H9 (cell line): ENCODE results near the gene DNAJC7. TPM values are rescaled to one million over a fixed set of nuclear protein-coding genes. Genes with fewer than 3 reads are reported as not detected.

Experiments used
- DNase-seq: peaks from one replicate; pipeline ENCODE4 v3.0.0-alpha.2; 2017
- H2AFZ ChIP-seq: one replicate; pipeline ENCODE4 v1.6.1; 2013; ENCODE audit warnings: mild to moderate bottlenecking, low read length, control low read depth, moderate library complexity
- H2AK5ac ChIP-seq: 2 replicates; pipeline ENCODE4 v1.6.1; 2013; ENCODE audit warnings: low read length, control low read depth, mixed read lengths; ENCODE audit not compliant: insufficient read length
- H2BK120ac ChIP-seq: one replicate; pipeline ENCODE4 v1.6.1; 2013; ENCODE audit warnings: low read depth, mild to moderate bottlenecking, low read length, control low read depth, inconsistent platforms; ENCODE audit not compliant: poor library complexity, severe bottlenecking
- H2BK12ac ChIP-seq: 2 replicates; pipeline ENCODE4 v1.6.1; 2013; ENCODE audit warnings: low read length, control low read depth, mixed read lengths, low read depth; ENCODE audit not compliant: insufficient read length
- H2BK15ac ChIP-seq: 2 replicates; pipeline ENCODE4 v1.6.1; 2013; ENCODE audit warnings: low read depth, low read length, control low read depth
- H2BK20ac ChIP-seq: one replicate; pipeline ENCODE4 v1.6.1; 2013; ENCODE audit warnings: low read depth, mild to moderate bottlenecking, low read length, control low read depth, inconsistent platforms; ENCODE audit not compliant: poor library complexity, severe bottlenecking
- H2BK5ac ChIP-seq: 2 replicates; pipeline ENCODE4 v1.6.1; 2013; ENCODE audit warnings: low read length, control low read depth, mixed read lengths; ENCODE audit not compliant: insufficient read length
- H3K14ac ChIP-seq: 2 replicates; pipeline ENCODE4 v1.6.1; 2013; ENCODE audit warnings: low read length, control low read depth; ENCODE audit not compliant: insufficient read depth
- H3K18ac ChIP-seq: 2 replicates; pipeline ENCODE4 v1.6.1; 2013; ENCODE audit warnings: low read depth, mild to moderate bottlenecking, mixed read lengths, low read length, control low read depth; ENCODE audit not compliant: insufficient read length
- H3K23ac ChIP-seq: 2 replicates; pipeline ENCODE4 v1.6.1; 2013; ENCODE audit warnings: low read length, control low read depth, mixed read lengths, low read depth; ENCODE audit not compliant: insufficient read length
- H3K23me2 ChIP-seq: 2 replicates; pipeline ENCODE4 v1.6.1; 2013; ENCODE audit warnings: low read depth, mild to moderate bottlenecking, mixed read lengths, low read length, control low read depth; ENCODE audit not compliant: insufficient read length, poor library complexity, severe bottlenecking
- H3K27ac ChIP-seq: 2 replicates; pipeline ENCODE4 v1.5.1; 2013; ENCODE audit warnings: low read length, control low read depth, mixed read lengths, low read depth; ENCODE audit not compliant: insufficient read length
- H3K27me3 ChIP-seq: 2 replicates; pipeline ENCODE4 v1.6.1; 2013; ENCODE audit warnings: low read length, control low read depth, inconsistent platforms; ENCODE audit not compliant: insufficient read depth
- H3K4ac ChIP-seq: 2 replicates; pipeline ENCODE4 v1.6.1; 2013; ENCODE audit warnings: low read depth, mild to moderate bottlenecking, control low read depth, inconsistent platforms, low read length, moderate library complexity
- H3K4me1 ChIP-seq: 2 replicates; pipeline ENCODE4 v1.6.1; 2013; ENCODE audit warnings: low read length, control low read depth, inconsistent platforms; ENCODE audit not compliant: insufficient read depth
- H3K4me2 ChIP-seq: 2 replicates; pipeline ENCODE4 v1.6.1; 2013; ENCODE audit warnings: low read length, control low read depth, mixed read lengths; ENCODE audit not compliant: insufficient read length, insufficient read depth
- H3K56ac ChIP-seq: 2 replicates; pipeline ENCODE4 v1.6.1; 2013; ENCODE audit warnings: low read depth, mild to moderate bottlenecking, mixed read lengths, low read length, control low read depth; ENCODE audit not compliant: insufficient read length
- H3K79me1 ChIP-seq: 2 replicates; pipeline ENCODE4 v1.6.1; 2013; ENCODE audit warnings: low read depth, mild to moderate bottlenecking, moderate library complexity, low read length, control low read depth, inconsistent platforms; ENCODE audit not compliant: insufficient read depth, poor library complexity, severe bottlenecking
- H3K79me2 ChIP-seq: 2 replicates; pipeline ENCODE4 v1.6.1; 2013; ENCODE audit warnings: low read length, control low read depth, inconsistent platforms; ENCODE audit not compliant: insufficient read depth
- H3K9ac ChIP-seq: 2 replicates; pipeline ENCODE4 v1.6.1; 2013; ENCODE audit warnings: low read length, control low read depth, mixed read lengths; ENCODE audit not compliant: insufficient read length; ENCODE audit errors: extremely low read depth
- H3K9me3 ChIP-seq: one replicate; pipeline ENCODE4 v1.6.1; 2013; ENCODE audit warnings: low read depth, low read length, inconsistent platforms; ENCODE audit not compliant: control insufficient read depth
- H3T11ph ChIP-seq: one replicate; pipeline ENCODE4 v1.6.1; 2013; ENCODE audit warnings: mild to moderate bottlenecking, low read length, control low read depth, inconsistent platforms
- H4K20me1 ChIP-seq: one replicate; pipeline ENCODE4 v1.6.1; 2013; ENCODE audit not compliant: control insufficient read depth, insufficient read length, insufficient read depth
- H4K5ac ChIP-seq: 2 replicates; pipeline ENCODE4 v1.6.1; 2013; ENCODE audit warnings: low read depth, mild to moderate bottlenecking, mixed read lengths, low read length, control low read depth; ENCODE audit not compliant: insufficient read length
- H4K8ac ChIP-seq: replicated peaks from 2 replicates; pipeline ENCODE4 v1.6.1; 2013; ENCODE audit warnings: low read length, control low read depth, mixed read lengths, low read depth; ENCODE audit not compliant: insufficient read length
- H4K91ac ChIP-seq: 2 replicates; pipeline ENCODE4 v1.6.1; 2013; ENCODE audit warnings: low read depth, mild to moderate bottlenecking, moderate library complexity, mixed read lengths, low read length, control low read depth; ENCODE audit not compliant: insufficient read length
- H3K27ac Mint-ChIP-seq, 3 experiments: 2 replicates in 2 of 3; 3 replicates in 1 of 3; pipeline ENCODE4 v1.8.0; 2020 to 2021; ENCODE audit warnings: mixed read lengths in 3 of 3, mild to moderate bottlenecking in 1 of 3, moderate library complexity in 1 of 3
- H3K27me3 Mint-ChIP-seq: 2 replicates; pipeline ENCODE4 v1.8.0; 2021; ENCODE audit warnings: low read depth, mild to moderate bottlenecking, moderate library complexity, mixed read lengths
- H3K36me3 Mint-ChIP-seq, 3 experiments: 2 replicates in 2 of 3; 3 replicates in 1 of 3; pipeline ENCODE4 v1.8.0; 2020 to 2021; ENCODE audit warnings: low read depth in 3 of 3, mixed read lengths in 3 of 3; ENCODE audit not compliant: insufficient read depth in 1 of 3
- H3K4me1 Mint-ChIP-seq, 2 experiments: 2 replicates each; pipeline ENCODE4 v1.8.0; 2020; ENCODE audit warnings: mixed read lengths in 2 of 2
- H3K4me3 Mint-ChIP-seq, 2 experiments: 2 replicates in 1 of 2; 3 replicates in 1 of 2; pipeline ENCODE4 v1.8.0; 2020 to 2021; ENCODE audit warnings: mild to moderate bottlenecking in 2 of 2, mixed read lengths in 2 of 2, moderate library complexity in 1 of 2
- H3K9me3 Mint-ChIP-seq, 2 experiments: 2 replicates in 1 of 2; 3 replicates in 1 of 2; pipeline ENCODE4 v1.8.0; 2020; ENCODE audit warnings: mild to moderate bottlenecking in 2 of 2, mixed read lengths in 2 of 2, moderate library complexity in 1 of 2
- CTCF ChIP-seq: fragments of 200-600 bp; sonication (generic); conservative IDR thresholded peaks from 3 replicates; pipeline ENCODE4 v1.8.0; 2021; ENCODE audit warnings: antibody characterized with exemption, mild to moderate bottlenecking
- WGBS: extraction: QIAGEN DNeasy Blood & Tissue Kit; methylation state at CpG from one replicate; pipeline ENCODE4 v1.1.7; 2013; ENCODE audit warnings: missing lambda C conversion rate, low lambda C conversion rate, mixed read lengths; ENCODE audit not compliant: insufficient read length; ENCODE audit errors: extremely low coverage; 5-methylcytosine and 5-hydroxymethylcytosine counted together
- total RNA-seq: library from RNA; stranded (reverse); gene quantifications from 2 replicates; pipeline ENCODE4 v1.2.1, GENCODE V29; 2021

DNAJC7 gene
- total RNA-seq, 1 experiment from 2014 or later: 141 TPM

- no peak overlapping the region for H2BK120ac ChIP-seq
- H3T11ph ChIP-seq: no peak overlapping the region
- no peaks in the 10 kb centered on the region for H3K4me1 ChIP-seq
- TF ChIP-seq CTCF: no peak
- no peaks in the 10 kb centered on the region for H3K23me2 ChIP-seq
- H3K27ac ChIP-seq: no peak overlapping the region
- WGBS: no CpG with 5 or more reads among the region's 11 CpGs
- no peak overlapping the region for H2AFZ ChIP-seq
- no peak overlapping the region for H3K56ac ChIP-seq
- H3K36me3 Mint-ChIP-seq: peaks cover 39 to 92% (median 90%) of the 10 kb centered on the region in 3 experiments; a peak in 6 of 7 replicates
- no peaks in the 10 kb centered on the region for H3K79me1 ChIP-seq
- no peaks in the 10 kb centered on the region for H3K27me3 Mint-ChIP-seq
- no peak overlapping the region for H3K23ac ChIP-seq
- no peak overlapping the region for H3K4me2 ChIP-seq
- H3K14ac ChIP-seq: no peak overlapping the region
- no peak overlapping the region for H2BK5ac ChIP-seq
- no peak overlapping the region for H3K4ac ChIP-seq
- no peak overlapping the region for H2BK20ac ChIP-seq
- peak overlapping the region in 2 of 3 experiments; percentile 7 to 49; a peak in 1 of 7 replicates for H3K27ac Mint-ChIP-seq
- no peaks in the 10 kb centered on the region for H3K4me1 Mint-ChIP-seq
- H3K18ac ChIP-seq: no peak overlapping the region
- H2BK15ac ChIP-seq: no peak overlapping the region
- no peaks in the 10 kb centered on the region for H3K79me2 ChIP-seq
- H4K8ac ChIP-seq: no peak overlapping the region
- no peak overlapping the region for H2AK5ac ChIP-seq
- no peak overlapping the region for H3K9ac ChIP-seq
- no peak overlapping the region for H4K91ac ChIP-seq
- H4K5ac ChIP-seq: no peak overlapping the region
- H3K9me3 Mint-ChIP-seq: no peaks in the 10 kb centered on the region
- no peak overlapping the region for H3K4me3 Mint-ChIP-seq
- DNase-seq: no peak
- H4K20me1 ChIP-seq: no peaks in the 10 kb centered on the region
- no peaks in the 10 kb centered on the region for H3K27me3 ChIP-seq
- no peak overlapping the region for H2BK12ac ChIP-seq
- H3K9me3 ChIP-seq: no peaks in the 10 kb centered on the region
Observed at GRCh38 chr17:41976142-41976768, 41.0 kb downstream of the DNAJC7 start.
